Neural progenitor cell (in vitro differentiated cells): ENCODE measurements around the gene C21orf58. TPM values are rescaled to one million over a fixed set of nuclear protein-coding genes. Genes with fewer than 3 reads are reported as not detected.
A peak's percentile ranks its signal among the peaks of the same experiment; 100 is the strongest.

ENCODE experiments used
- DNase-seq: peaks from one replicate; pipeline ENCODE4 v3.0.0-alpha.2; 2016; ENCODE audit warnings: low spot score
- H2AFZ ChIP-seq: fragments of 200-600 bp; sonication (generic); replicated peaks from 2 replicates; pipeline ENCODE4 v1.6.1; 2016; ENCODE audit warnings: antibody characterized with exemption
- H3F3A ChIP-seq: fragments of 200-600 bp; sonication (generic); 2 replicates; pipeline ENCODE4 v1.6.1; 2016; ENCODE audit warnings: antibody characterized with exemption, low read depth
- H3K27ac ChIP-seq: fragments of 200-600 bp; sonication (generic); 2 replicates; pipeline ENCODE4 v1.5.1; 2016; ENCODE audit warnings: mild to moderate bottlenecking
- H3K27me3 ChIP-seq: fragments of 200-600 bp; sonication (generic); 2 replicates; pipeline ENCODE4 v1.6.1; 2016; ENCODE audit warnings: mild to moderate bottlenecking, moderate library complexity
- H3K36me3 ChIP-seq: fragments of 200-600 bp; sonication (generic); 2 replicates; pipeline ENCODE4 v1.5.1; 2016
- H3K4me1 ChIP-seq: fragments of 200-600 bp; sonication (generic); 2 replicates; pipeline ENCODE4 v1.6.1; 2016; ENCODE audit warnings: mixed run types
- H3K4me2 ChIP-seq: fragments of 200-600 bp; sonication (generic); 2 replicates; pipeline ENCODE4 v1.6.1; 2016
- H3K4me3 ChIP-seq: fragments of 200-600 bp; sonication (generic); 2 replicates; pipeline ENCODE4 v1.5.1; 2016
- H3K79me2 ChIP-seq: fragments of 200-600 bp; sonication (generic); 2 replicates; pipeline ENCODE4 v1.6.1; 2016; ENCODE audit warnings: low read depth
- H3K9ac ChIP-seq: fragments of 200-600 bp; sonication (generic); 2 replicates; pipeline ENCODE4 v1.6.1; 2016
- H3K9me3 ChIP-seq: fragments of 200-600 bp; sonication (generic); 2 replicates; pipeline ENCODE4 v1.5.1; 2016; ENCODE audit warnings: low read depth
- H4K20me1 ChIP-seq: fragments of 200-600 bp; sonication (generic); 2 replicates; pipeline ENCODE4 v1.6.1; 2016; ENCODE audit warnings: low read depth
- H3K27ac Mint-ChIP-seq: 3 replicates; pipeline ENCODE4 v1.8.0; 2021; ENCODE audit warnings: mixed read lengths
- H3K27me3 Mint-ChIP-seq: 2 replicates; pipeline ENCODE4 v1.8.0; 2022; ENCODE audit warnings: low read depth, mild to moderate bottlenecking, inconsistent platforms, moderate library complexity, mixed read lengths; ENCODE audit not compliant: insufficient read depth
- H3K36me3 Mint-ChIP-seq: 3 replicates; pipeline ENCODE4 v1.8.0; 2021; ENCODE audit warnings: mixed read lengths
- H3K4me1 Mint-ChIP-seq: 3 replicates; pipeline ENCODE4 v1.8.0; 2021; ENCODE audit warnings: mixed read lengths
- H3K4me3 Mint-ChIP-seq: 3 replicates; pipeline ENCODE4 v1.8.0; 2021; ENCODE audit warnings: mild to moderate bottlenecking, moderate library complexity, mixed read lengths
- H3K9me3 Mint-ChIP-seq: 3 replicates; pipeline ENCODE4 v1.8.0; 2020; ENCODE audit warnings: mixed read lengths
- CTCF ChIP-seq: fragments of 200-600 bp; sonication (generic); IDR thresholded peaks from 2 replicates; pipeline ENCODE4 v1.5.1; 2017; ENCODE audit warnings: antibody characterized with exemption, mild to moderate bottlenecking
- EZH2 ChIP-seq: fragments of 200-600 bp; sonication (generic); IDR thresholded peaks from 2 replicates; pipeline ENCODE4 v1.6.1; 2017; ENCODE audit warnings: antibody characterized with exemption, mild to moderate bottlenecking, moderate library complexity
- EZH2phosphoT487 ChIP-seq: fragments of 200-600 bp; sonication (generic); IDR thresholded peaks from 2 replicates; pipeline ENCODE4 v1.6.1; 2017; ENCODE audit warnings: antibody characterized with exemption
- total RNA-seq: library from RNA; depleted of rRNA; stranded (reverse); fragments of >200 nt; gene quantifications from 2 replicates; pipeline ENCODE4 v1.2.3, GENCODE V29; 2015; ENCODE audit warnings: low replicate concordance

The C21orf58 gene
- total RNA-seq, 1 donor from 2014 or later: 26.2 TPM

GRCh38 chr21:46361176-46361575 lies 37.5 kb upstream of the C21orf58 start:
- no peaks in the 10 kb centered on the region for H3K27me3 ChIP-seq
- no peaks in the 10 kb centered on the region for H3K36me3 ChIP-seq
- Mint-ChIP-seq H3K9me3 (no peaks in the 10 kb centered on the region), H3K27ac (no peak overlapping the region), H3K4me1 (no peaks in the 10 kb centered on the region), H3K4me3 (no peak overlapping the region), H3K27me3 (peaks cover 4% of the 10 kb centered on the region), H3K36me3 (peaks cover 34% of the 10 kb centered on the region)
- TF ChIP-seq CTCF (no peak), EZH2 (no peak), EZH2phosphoT487 (no peak)
- H3K4me1 ChIP-seq: no peaks in the 10 kb centered on the region
- no peaks in the 10 kb centered on the region for H4K20me1 ChIP-seq
- H3K9me3 ChIP-seq: no peaks in the 10 kb centered on the region
- no peak overlapping the region for H3K27ac ChIP-seq
- H3K79me2 ChIP-seq: no peaks in the 10 kb centered on the region
- DNase-seq: no peak
- H3F3A ChIP-seq: no peaks in the 10 kb centered on the region
- H3K9ac ChIP-seq: no peak overlapping the region
- no peak overlapping the region for H3K4me2 ChIP-seq
- H2AFZ ChIP-seq: no peak overlapping the region
- H3K4me3 ChIP-seq: no peak overlapping the region

GRCh38 chr21:46357684-46358425 lies 34.2 kb upstream of the C21orf58 start:
- Histone ChIP-seq H3K4me1 (no peaks in the 10 kb centered on the region), H3K79me2 (no peaks in the 10 kb centered on the region), H3K4me3 (no peak overlapping the region), H3K4me2 (no peak overlapping the region), H3F3A (no peaks in the 10 kb centered on the region), H3K36me3 (no peaks in the 10 kb centered on the region), H3K27ac (no peak overlapping the region), H3K27me3 (no peaks in the 10 kb centered on the region), H3K9me3 (no peaks in the 10 kb centered on the region), H4K20me1 (no peaks in the 10 kb centered on the region), H2AFZ (no peak overlapping the region), H3K9ac (no peak overlapping the region)
- H3K36me3 Mint-ChIP-seq: peaks cover 32% of the 10 kb centered on the region
- H3K4me1 Mint-ChIP-seq: no peaks in the 10 kb centered on the region
- H3K27me3 Mint-ChIP-seq: no peaks in the 10 kb centered on the region
- no peak overlapping the region for H3K27ac Mint-ChIP-seq
- no peak for DNase-seq
- no peak for TF ChIP-seq CTCF
- no peak for TF ChIP-seq EZH2phosphoT487
- no peak for TF ChIP-seq EZH2
- no peak overlapping the region for H3K4me3 Mint-ChIP-seq
- no peaks in the 10 kb centered on the region for H3K9me3 Mint-ChIP-seq

- H2AFZ ChIP-seq: no peak overlapping the region
- no peaks in the 10 kb centered on the region for H3K9me3 Mint-ChIP-seq
- H3K4me3 Mint-ChIP-seq: no peak overlapping the region
- no peak overlapping the region for H3K4me3 ChIP-seq
- no peak for TF ChIP-seq CTCF
- no peak for TF ChIP-seq EZH2
- TF ChIP-seq EZH2phosphoT487: no peak
- no peak overlapping the region for H3K27ac ChIP-seq
- H3K4me2 ChIP-seq: no peak overlapping the region
- H4K20me1 ChIP-seq: no peaks in the 10 kb centered on the region
- H3K4me1 Mint-ChIP-seq: no peaks in the 10 kb centered on the region
- H3K36me3 Mint-ChIP-seq: peaks cover 32% of the 10 kb centered on the region
- no peak for DNase-seq
- no peaks in the 10 kb centered on the region for H3K9me3 ChIP-seq
- H3K79me2 ChIP-seq: no peaks in the 10 kb centered on the region
- no peaks in the 10 kb centered on the region for H3K27me3 Mint-ChIP-seq
- no peaks in the 10 kb centered on the region for H3F3A ChIP-seq
- no peaks in the 10 kb centered on the region for H3K27me3 ChIP-seq
- no peak overlapping the region for H3K9ac ChIP-seq
- no peaks in the 10 kb centered on the region for H3K36me3 ChIP-seq
- no peaks in the 10 kb centered on the region for H3K4me1 ChIP-seq
- H3K27ac Mint-ChIP-seq: peak overlapping the region; percentile 53
Measured at GRCh38 chr21:46357335-46357604, 33.6 kb upstream of the C21orf58 start.
